ENCODE results near the gene MYPN. TPM values are rescaled to one million over a fixed set of nuclear protein-coding genes. Genes with fewer than 3 reads are reported as not detected.

The MYPN gene
- total RNA-seq, 2 experiments from 2014 or later, result not detected

GRCh38 chr10:68133523-68133922, 24.2 kb downstream of the MYPN start:
- Mint-ChIP-seq H3K4me1 (ENCODE audit: low read depth) (no peaks in the 10 kb centered on the region), H3K27me3 (peaks cover under 1% of the 10 kb centered on the region), H3K36me3 (ENCODE audit: low read depth) (no peaks in the 10 kb centered on the region), H3K9me3 (no peaks in the 10 kb centered on the region), H3K4me3 (no peak overlapping the region), H3K27ac (no peak overlapping the region)
- no peak overlapping the region for H3K4me3 ChIP-seq (ENCODE audit: low read length)
- H3K4me1 ChIP-seq (ENCODE audit: insufficient read depth, low read length), result no peaks in the 10 kb centered on the region
- H3K36me3 ChIP-seq (ENCODE audit: insufficient read depth, low read length), result no peaks in the 10 kb centered on the region
- peaks cover 0 to 3% of the 10 kb centered on the region in 2 experiments for H3K27me3 ChIP-seq (ENCODE audit: control insufficient read depth in 1 of 2, insufficient read depth in 2 of 2, low read length in 2 of 2)
- CTCF ChIA-PET, result no interaction called here
- ATAC-seq (ENCODE audit: poor library complexity), result no peak
- H3K27ac ChIP-seq (ENCODE audit: low read depth in 1 of 2, low read length in 2 of 2), result no peak overlapping the region
- no peaks in the 10 kb centered on the region for H3K9me3 ChIP-seq (ENCODE audit: control insufficient read depth in 1 of 2, insufficient read depth in 1 of 2, low read length in 2 of 2)
- DNase-seq, result no peak
- POLR2A ChIA-PET, result no interaction called here
- intact Hi-C loops (cut with DNase I, micrococcal nuclease), result no loop called here
- TF ChIP-seq CTCF (IDR thresholded peaks at IDR 0.05), result no peak

GRCh38 chr10:68135362-68135761, 26.1 kb downstream of the MYPN start:
- intact Hi-C loops (cut with DNase I, micrococcal nuclease), result no loop called here
- no peak for ATAC-seq (ENCODE audit: poor library complexity)
- TF ChIP-seq CTCF (IDR thresholded peaks at IDR 0.05), result no peak
- ChIA-PET POLR2A (interaction anchor here (0.6 kb wide), 1 partner anchor 231 kb away, joined by 3 read pairs; no protein-coding TSS in a partner anchor), CTCF (no interaction called here)
- no peak overlapping the region for H3K4me3 Mint-ChIP-seq
- H3K9me3 Mint-ChIP-seq, result no peaks in the 10 kb centered on the region
- DNase-seq, result no peak
- H3K36me3 Mint-ChIP-seq (ENCODE audit: low read depth), result no peaks in the 10 kb centered on the region
- no peaks in the 10 kb centered on the region for H3K4me1 Mint-ChIP-seq (ENCODE audit: low read depth)
- Histone ChIP-seq H3K27ac (ENCODE audit: low read depth in 1 of 2, low read length in 2 of 2) (no peak overlapping the region), H3K27me3 (ENCODE audit: control insufficient read depth in 1 of 2, insufficient read depth in 2 of 2, low read length in 2 of 2) (peaks cover 0 to 3% of the 10 kb centered on the region in 2 experiments), H3K4me1 (ENCODE audit: insufficient read depth, low read length) (no peaks in the 10 kb centered on the region), H3K9me3 (ENCODE audit: control insufficient read depth in 1 of 2, insufficient read depth in 1 of 2, low read length in 2 of 2) (no peaks in the 10 kb centered on the region), H3K36me3 (ENCODE audit: insufficient read depth, low read length) (no peaks in the 10 kb centered on the region), H3K4me3 (ENCODE audit: low read length) (no peak overlapping the region)
- peaks cover 11% of the 10 kb centered on the region for H3K27me3 Mint-ChIP-seq
- no peak overlapping the region for H3K27ac Mint-ChIP-seq

GRCh38 chr10:68135922-68136792, 26.9 kb downstream of the MYPN start:
- POLR2A ChIA-PET, result no interaction called here
- Mint-ChIP-seq H3K4me1 (ENCODE audit: low read depth) (no peaks in the 10 kb centered on the region), H3K27me3 (peaks cover 14% of the 10 kb centered on the region), H3K27ac (no peak overlapping the region), H3K9me3 (no peaks in the 10 kb centered on the region), H3K4me3 (no peak overlapping the region), H3K36me3 (ENCODE audit: low read depth) (no peaks in the 10 kb centered on the region)
- Histone ChIP-seq H3K9me3 (ENCODE audit: control insufficient read depth in 1 of 2, insufficient read depth in 1 of 2, low read length in 2 of 2) (no peaks in the 10 kb centered on the region), H3K4me1 (ENCODE audit: insufficient read depth, low read length) (no peaks in the 10 kb centered on the region), H3K27ac (ENCODE audit: low read depth in 1 of 2, low read length in 2 of 2) (no peak overlapping the region), H3K4me3 (ENCODE audit: low read length) (no peak overlapping the region), H3K27me3 (ENCODE audit: control insufficient read depth in 1 of 2, insufficient read depth in 2 of 2, low read length in 2 of 2) (peaks cover 2 to 3% of the 10 kb centered on the region in 2 experiments), H3K36me3 (ENCODE audit: insufficient read depth, low read length) (no peaks in the 10 kb centered on the region)
- intact Hi-C loops (cut with DNase I, micrococcal nuclease), result no loop called here
- CTCF ChIA-PET, result no interaction called here
- ATAC-seq (ENCODE audit: poor library complexity) (no peak), DNase-seq (no peak)
- TF ChIP-seq CTCF (IDR thresholded peaks at IDR 0.05), result no peak

Measured in CD4-positive, alpha-beta T cell (primary cell).